ENCODE results near the gene FBXO11.
A peak's percentile ranks its signal among the peaks of the same experiment; 100 is the strongest.

Gene FBXO11

DNA sequence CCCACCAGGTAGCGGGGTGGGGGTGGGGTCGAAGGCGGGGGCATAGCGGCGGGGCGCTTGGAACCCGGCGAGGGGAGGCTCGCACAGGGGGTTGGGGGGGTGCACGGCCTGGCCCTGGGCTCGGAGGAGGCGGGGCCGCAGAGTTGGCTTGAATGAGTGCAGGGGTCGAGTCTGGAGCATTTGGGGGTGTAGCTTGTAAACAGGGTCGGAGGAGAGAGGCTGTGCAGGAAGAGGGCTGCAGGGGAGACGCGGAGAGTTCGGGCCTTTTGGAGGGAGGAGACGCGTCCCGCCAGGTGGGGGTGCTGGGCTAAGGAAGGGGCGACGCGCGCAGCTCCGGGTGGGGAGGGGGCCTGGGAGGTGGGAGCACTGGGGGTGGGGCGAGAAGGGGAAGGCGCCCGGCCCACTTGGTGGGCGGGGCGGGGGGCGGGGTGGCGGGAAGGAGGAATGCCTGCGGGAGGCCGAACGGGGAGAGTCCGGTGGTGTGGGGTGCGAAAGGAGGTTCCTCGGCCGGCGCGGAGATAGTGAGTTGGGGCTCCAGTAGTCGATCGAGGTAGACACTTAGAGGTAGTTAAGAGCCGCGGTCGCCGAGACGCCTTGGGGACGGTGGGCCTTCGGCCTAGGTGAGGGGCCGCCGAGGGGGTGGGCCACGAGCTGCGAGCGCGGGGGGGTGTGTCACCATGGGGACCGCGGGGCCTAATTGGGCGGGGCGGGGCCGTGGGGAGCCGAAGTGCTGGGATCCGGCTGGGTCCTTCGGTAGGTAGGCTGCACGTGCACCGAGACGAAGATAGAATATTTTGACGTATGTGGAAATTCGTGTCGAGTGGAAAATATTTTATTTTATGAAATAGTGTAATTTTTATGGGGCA, 122.6 kb downstream of the FBXO11 start (continued):
- no peak for TF ChIP-seq BCL6B (tag by site-specific recombination; IDR thresholded peaks at IDR 0.05)
- TF ChIP-seq ZNF626 (tag by site-specific recombination; IDR thresholded peaks at IDR 0.05), result no peak
- TF ChIP-seq ZBTB48 (tag by site-specific recombination; IDR thresholded peaks at IDR 0.05), result no peak
- no peak for TF ChIP-seq PRDM4 (tag by site-specific recombination; IDR thresholded peaks at IDR 0.05)
- TF ChIP-seq ZNF398 (tag by site-specific recombination; IDR thresholded peaks at IDR 0.05), result peak; percentile 72
- no peak for TF ChIP-seq WT1 (tag by site-specific recombination; IDR thresholded peaks at IDR 0.05)

DNA sequence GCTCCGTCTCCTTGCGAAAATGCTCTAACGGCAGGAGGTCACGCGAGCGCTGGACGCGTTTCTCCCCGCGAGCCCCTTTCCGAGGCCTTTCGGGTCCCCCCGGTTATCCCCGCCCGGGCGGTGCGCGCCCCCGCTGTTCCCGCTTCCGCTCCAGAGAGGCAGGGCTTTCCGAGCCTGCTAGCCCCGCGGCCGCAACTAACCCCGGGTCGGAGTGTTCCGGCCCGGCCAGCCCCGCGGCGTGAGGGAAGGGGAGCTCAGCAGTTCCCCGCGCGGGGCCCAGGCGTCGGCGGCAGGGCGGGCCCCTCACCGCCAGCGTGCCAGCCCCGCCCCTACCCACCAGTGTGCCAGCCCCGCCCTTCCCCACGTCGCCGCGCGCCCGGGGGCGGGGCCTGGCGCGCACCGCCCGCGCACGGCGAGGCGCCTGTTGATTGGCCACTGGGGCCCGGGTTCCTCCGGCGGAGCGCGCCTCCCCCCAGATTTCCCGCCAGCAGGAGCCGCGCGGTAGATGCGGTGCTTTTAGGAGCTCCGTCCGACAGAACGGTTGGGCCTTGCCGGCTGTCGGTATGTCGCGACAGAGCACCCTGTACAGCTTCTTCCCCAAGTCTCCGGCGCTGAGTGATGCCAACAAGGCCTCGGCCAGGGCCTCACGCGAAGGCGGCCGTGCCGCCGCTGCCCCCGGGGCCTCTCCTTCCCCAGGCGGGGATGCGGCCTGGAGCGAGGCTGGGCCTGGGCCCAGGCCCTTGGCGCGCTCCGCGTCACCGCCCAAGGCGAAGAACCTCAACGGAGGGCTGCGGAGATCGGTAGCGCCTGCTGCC, 123.4 kb downstream of the FBXO11 start, which contains the start of gene MSH6:
TSS of gene MSH6 (plus strand) at position 475 of the 815 bp plus-strand sequence. CDS start at position 564, 89 bp downstream.
- POLR2A ChIA-PET, result interaction anchor here (0.6 to 2.0 kb wide), 22 partner anchors 9 to 865 kb away, joined by 3 to 8 read pairs (median 4); partner anchors contain the start of genes FBXO11 and MSH2
- TF ChIP-seq BCL11B (tag by site-specific recombination; IDR thresholded peaks at IDR 0.05; ENCODE audit: low read depth) (no peak), ZNF747 (tag by site-specific recombination; IDR thresholded peaks at IDR 0.05) (no peak), ZSCAN23 (tag by site-specific recombination; IDR thresholded peaks at IDR 0.05) (no peak), ZEB2 (tag by site-specific recombination; IDR thresholded peaks at IDR 0.05) (0 out of 2 replicates have a peak, but pooled peaks have one; percentile 53), ZNF510 (tag by site-specific recombination; IDR thresholded peaks at IDR 0.05; ENCODE audit: insufficient replicate concordance) (no peak), KLF9 (tag by site-specific recombination; IDR thresholded peaks at IDR 0.05; ENCODE audit: low read depth) (peak; percentile 23), ZNF626 (tag by site-specific recombination; IDR thresholded peaks at IDR 0.05) (no peak), ZFP41 (tag by site-specific recombination; IDR thresholded peaks at IDR 0.05; ENCODE audit: borderline replicate concordance) (no peak), ZNF140 (tag by site-specific recombination; IDR thresholded peaks at IDR 0.05) (no peak), ZNF548 (tag by site-specific recombination; IDR thresholded peaks at IDR 0.05) (no peak), ZNF701 (tag by site-specific recombination; IDR thresholded peaks at IDR 0.05) (no peak), ZNF324 (tag by site-specific recombination; IDR thresholded peaks at IDR 0.05) (no peak), SCRT1 (tag by site-specific recombination; IDR thresholded peaks at IDR 0.05; ENCODE audit: borderline replicate concordance) (no peak), ZNF555 (tag by site-specific recombination; conservative IDR thresholded peaks at IDR 0.05) (no peak), ZNF223 (tag by site-specific recombination; IDR thresholded peaks at IDR 0.05) (no peak), GLIS2 (tag by site-specific recombination; IDR thresholded peaks at IDR 0.05) (peak; percentile 45; the same call in 1 of the 2 replicates), ZNF302 (tag by site-specific recombination; IDR thresholded peaks at IDR 0.05; ENCODE audit: low read depth) (no peak)
- TF ChIP-seq, protein P1, sequence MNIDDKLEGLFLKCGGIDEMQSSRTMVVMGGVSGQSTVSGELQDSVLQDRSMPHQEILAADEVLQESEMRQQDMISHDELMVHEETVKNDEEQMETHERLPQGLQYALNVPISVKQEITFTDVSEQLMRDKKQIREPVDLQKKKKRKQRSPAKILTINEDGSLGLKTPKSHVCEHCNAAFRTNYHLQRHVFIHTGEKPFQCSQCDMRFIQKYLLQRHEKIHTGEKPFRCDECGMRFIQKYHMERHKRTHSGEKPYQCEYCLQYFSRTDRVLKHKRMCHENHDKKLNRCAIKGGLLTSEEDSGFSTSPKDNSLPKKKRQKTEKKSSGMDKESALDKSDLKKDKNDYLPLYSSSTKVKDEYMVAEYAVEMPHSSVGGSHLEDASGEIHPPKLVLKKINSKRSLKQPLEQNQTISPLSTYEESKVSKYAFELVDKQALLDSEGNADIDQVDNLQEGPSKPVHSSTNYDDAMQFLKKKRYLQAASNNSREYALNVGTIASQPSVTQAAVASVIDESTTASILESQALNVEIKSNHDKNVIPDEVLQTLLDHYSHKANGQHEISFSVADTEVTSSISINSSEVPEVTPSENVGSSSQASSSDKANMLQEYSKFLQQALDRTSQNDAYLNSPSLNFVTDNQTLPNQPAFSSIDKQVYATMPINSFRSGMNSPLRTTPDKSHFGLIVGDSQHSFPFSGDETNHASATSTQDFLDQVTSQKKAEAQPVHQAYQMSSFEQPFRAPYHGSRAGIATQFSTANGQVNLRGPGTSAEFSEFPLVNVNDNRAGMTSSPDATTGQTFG (tag by site-specific recombination; IDR thresholded peaks at IDR 0.05; ENCODE audit: borderline replicate concordance), result no peak
- TF ChIP-seq, protein P2, sequence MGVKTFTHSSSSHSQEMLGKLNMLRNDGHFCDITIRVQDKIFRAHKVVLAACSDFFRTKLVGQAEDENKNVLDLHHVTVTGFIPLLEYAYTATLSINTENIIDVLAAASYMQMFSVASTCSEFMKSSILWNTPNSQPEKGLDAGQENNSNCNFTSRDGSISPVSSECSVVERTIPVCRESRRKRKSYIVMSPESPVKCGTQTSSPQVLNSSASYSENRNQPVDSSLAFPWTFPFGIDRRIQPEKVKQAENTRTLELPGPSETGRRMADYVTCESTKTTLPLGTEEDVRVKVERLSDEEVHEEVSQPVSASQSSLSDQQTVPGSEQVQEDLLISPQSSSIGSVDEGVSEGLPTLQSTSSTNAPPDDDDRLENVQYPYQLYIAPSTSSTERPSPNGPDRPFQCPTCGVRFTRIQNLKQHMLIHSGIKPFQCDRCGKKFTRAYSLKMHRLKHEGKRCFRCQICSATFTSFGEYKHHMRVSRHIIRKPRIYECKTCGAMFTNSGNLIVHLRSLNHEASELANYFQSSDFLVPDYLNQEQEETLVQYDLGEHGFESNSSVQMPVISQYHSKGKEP (tag by site-specific recombination; IDR thresholded peaks at IDR 0.05), result no peak

More for the DNA sequence above, 123.4 kb downstream of the FBXO11 start, which contains the start of gene MSH6:
- H3K27ac ChIP-seq (ENCODE audit: extremely low read depth, low read depth, low read length), result peak within 1 kb of the TSS; percentile 99
- peaks cover 13 to 26% of the 10 kb centered on the region in 2 experiments; a peak in 2 of 3 replicates for H3K36me3 ChIP-seq (ENCODE audit: control insufficient read depth in 2 of 2, insufficient read depth in 1 of 2, low read length in 2 of 2)
- no peaks in the 10 kb centered on the region for H3K9me3 ChIP-seq (ENCODE audit: control insufficient read depth, insufficient read depth, low read depth, low read length)
- peaks cover 4% of the 10 kb centered on the region; the same call in 1 of the 2 replicates for H3K4me1 ChIP-seq (ENCODE audit: control insufficient read depth, insufficient read depth, low read length)
- CTCF ChIA-PET, result interaction anchor here (0.6 to 2.4 kb wide), 7 partner anchors 12 to 634 kb away, joined by 3 to 8 read pairs (median 3); no protein-coding TSS in a partner anchor
- H3K4me3 ChIP-seq (ENCODE audit: low read depth, low read length), result peak within 1 kb of the TSS; percentile 86
